ENCODE results near the gene AZU1. TPM values are rescaled to one million over a fixed set of nuclear protein-coding genes. Genes with fewer than 3 reads are reported as not detected.
"Not testable (repeated sequence)": the region's sequence is repeated elsewhere in the genome, so short reads cannot be mapped to it uniquely, and the experiment has no call there.

The AZU1 gene
- polyA plus RNA-seq, 3 donors = 2.7 to 5.7 (median 4.3) TPM

DNA sequence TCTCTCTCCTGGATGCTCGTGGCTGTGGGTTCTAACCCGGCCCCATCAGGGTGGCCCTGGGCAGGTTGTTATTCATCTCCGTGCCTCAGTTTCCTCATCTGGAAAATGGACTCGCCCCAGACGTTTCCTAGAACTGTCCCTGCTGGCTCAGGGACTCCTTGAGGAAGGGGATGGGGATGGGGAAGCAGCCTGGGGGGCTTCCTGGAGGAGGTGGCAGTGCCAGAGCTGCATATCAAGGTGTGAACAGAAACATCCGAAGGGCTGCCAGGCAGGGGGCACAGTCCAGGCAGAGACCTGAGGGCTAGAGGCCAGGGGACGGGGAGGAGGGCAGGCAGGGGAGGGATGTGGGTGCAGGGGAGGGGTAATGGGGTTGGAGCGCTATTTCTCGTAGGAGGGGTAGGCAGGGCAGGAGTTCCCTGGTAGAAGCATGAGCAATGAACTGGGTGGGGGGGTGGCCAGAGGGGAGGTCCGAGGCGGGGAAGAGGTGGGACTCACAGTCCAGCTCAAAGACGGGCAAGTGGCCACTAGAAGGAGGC lies 20.8 kb downstream of the AZU1 start:
- Histone ChIP-seq H3K79me2 (ENCODE audit: insufficient read depth, low read length) (peaks cover 23% of the 10 kb centered on the region), H3K27ac (ENCODE audit: low read depth in 1 of 2, low read length in 2 of 2) (no peak overlapping the region), H3K4me1 (ENCODE audit: control insufficient read depth in 1 of 2, insufficient read depth in 2 of 2, low read length in 2 of 2) (peaks cover 46 to 65% of the 10 kb centered on the region in 2 donors), H3K36me3 (replicated peaks in 1 of 2; ENCODE audit: control insufficient read depth in 1 of 2, insufficient read depth in 2 of 2, low read length in 2 of 2) (no peaks in the 10 kb centered on the region), H3K9ac (ENCODE audit: insufficient read depth, low read length, poor library complexity, severe bottlenecking) (no peak overlapping the region), H3K9me3 (replicated peaks in 1 of 2; ENCODE audit: control insufficient read depth in 1 of 2, insufficient read depth in 1 of 2, low read length in 2 of 2) (no peaks in the 10 kb centered on the region), H3K4me2 (replicated peaks; ENCODE audit: extremely low read depth, low read length, poor library complexity, severe bottlenecking) (peak overlapping the region; percentile 42), H3K27me3 (ENCODE audit: control insufficient read depth in 2 of 2, insufficient read depth in 2 of 2, low read length in 2 of 2) (peaks cover 0 to 31% of the 10 kb centered on the region in 2 donors), H3K4me3 (replicated peaks in 1 of 3; ENCODE audit: low read depth in 2 of 3, low read length in 3 of 3) (peak overlapping the region in 1 of 3 experiments; percentile 21), H4K20me1 (ENCODE audit: insufficient read depth, low read length) (no peaks in the 10 kb centered on the region), H2AFZ (ENCODE audit: insufficient read depth, low read depth, low read length, poor library complexity, severe bottlenecking) (no peak overlapping the region)
- intact Hi-C loops (cut with micrococcal nuclease) = no loop called here
- WGBS (ENCODE audit: insufficient coverage) = 16% methylated on average over 9 of the region's 12 CpGs
- peaks cover 60% of the 10 kb centered on the region for H3K4me1 Mint-ChIP-seq
- H3K27me3 Mint-ChIP-seq (ENCODE audit: low read depth in 3 of 3) = peaks cover 32 to 57% (median 43%) of the 10 kb centered on the region in 3 donors
- H3K36me3 Mint-ChIP-seq = peaks cover 0 to 2% of the 10 kb centered on the region in 2 donors
- no peak overlapping the region for H3K27ac Mint-ChIP-seq
- H3K9me3 Mint-ChIP-seq = peaks cover 0 to 3% (median 1%) of the 10 kb centered on the region in 7 donors
- peak overlapping the region in 1 of 2 donors; percentile 7 for H3K4me3 Mint-ChIP-seq
- no peak for DNase-seq
- TF ChIP-seq, protein P1, sequence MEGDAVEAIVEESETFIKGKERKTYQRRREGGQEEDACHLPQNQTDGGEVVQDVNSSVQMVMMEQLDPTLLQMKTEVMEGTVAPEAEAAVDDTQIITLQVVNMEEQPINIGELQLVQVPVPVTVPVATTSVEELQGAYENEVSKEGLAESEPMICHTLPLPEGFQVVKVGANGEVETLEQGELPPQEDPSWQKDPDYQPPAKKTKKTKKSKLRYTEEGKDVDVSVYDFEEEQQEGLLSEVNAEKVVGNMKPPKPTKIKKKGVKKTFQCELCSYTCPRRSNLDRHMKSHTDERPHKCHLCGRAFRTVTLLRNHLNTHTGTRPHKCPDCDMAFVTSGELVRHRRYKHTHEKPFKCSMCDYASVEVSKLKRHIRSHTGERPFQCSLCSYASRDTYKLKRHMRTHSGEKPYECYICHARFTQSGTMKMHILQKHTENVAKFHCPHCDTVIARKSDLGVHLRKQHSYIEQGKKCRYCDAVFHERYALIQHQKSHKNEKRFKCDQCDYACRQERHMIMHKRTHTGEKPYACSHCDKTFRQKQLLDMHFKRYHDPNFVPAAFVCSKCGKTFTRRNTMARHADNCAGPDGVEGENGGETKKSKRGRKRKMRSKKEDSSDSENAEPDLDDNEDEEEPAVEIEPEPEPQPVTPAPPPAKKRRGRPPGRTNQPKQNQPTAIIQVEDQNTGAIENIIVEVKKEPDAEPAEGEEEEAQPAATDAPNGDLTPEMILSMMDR (IDR thresholded peaks at IDR 0.05) = no peak

DNA sequence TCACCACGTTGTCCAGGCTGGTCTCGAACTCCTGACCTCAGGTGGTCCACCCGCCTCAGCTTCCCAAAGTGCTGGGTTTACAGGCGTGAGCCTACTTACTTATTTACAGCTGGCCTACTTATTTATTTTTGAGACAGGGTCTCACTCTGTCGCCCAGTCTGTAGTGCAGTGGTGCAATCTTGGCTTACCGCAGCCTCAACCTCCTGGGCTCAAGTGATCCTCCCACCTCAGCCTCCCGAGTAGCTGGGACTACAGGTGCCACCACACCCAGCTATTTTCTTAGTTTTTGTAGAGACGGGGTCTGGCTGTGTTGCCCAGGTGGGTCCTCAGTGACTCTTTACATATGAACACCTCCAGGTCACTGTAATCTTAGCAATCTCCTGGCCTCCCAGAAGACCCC lies 21.6 kb downstream of the AZU1 start:
- H3K9me3 ChIP-seq (replicated peaks in 1 of 2; ENCODE audit: control insufficient read depth in 1 of 2, insufficient read depth in 1 of 2, low read length in 2 of 2); H3K27ac Mint-ChIP-seq; DNase-seq; H3K36me3 Mint-ChIP-seq; H3K36me3 ChIP-seq (replicated peaks in 1 of 2; ENCODE audit: control insufficient read depth in 1 of 2, insufficient read depth in 2 of 2, low read length in 2 of 2); intact Hi-C loops (cut with micrococcal nuclease); H3K9ac ChIP-seq (ENCODE audit: insufficient read depth, low read length, poor library complexity, severe bottlenecking); H3K4me3 ChIP-seq (replicated peaks in 1 of 3; ENCODE audit: low read depth in 2 of 3, low read length in 3 of 3); H4K20me1 ChIP-seq (ENCODE audit: insufficient read depth, low read length); H3K9me3 Mint-ChIP-seq; H3K27ac ChIP-seq (ENCODE audit: low read depth in 1 of 2, low read length in 2 of 2); H3K4me2 ChIP-seq (replicated peaks; ENCODE audit: extremely low read depth, low read length, poor library complexity, severe bottlenecking); H2AFZ ChIP-seq (ENCODE audit: insufficient read depth, low read depth, low read length, poor library complexity, severe bottlenecking); H3K4me3 Mint-ChIP-seq: not testable (repeated sequence)
- H3K79me2 ChIP-seq (ENCODE audit: insufficient read depth, low read length) = peaks cover 23% of the 10 kb centered on the region
- H3K27me3 Mint-ChIP-seq (ENCODE audit: low read depth in 3 of 3) = peaks cover 32 to 54% (median 40%) of the 10 kb centered on the region in 3 donors
- peaks cover 0 to 27% of the 10 kb centered on the region in 2 donors for H3K27me3 ChIP-seq (ENCODE audit: control insufficient read depth in 2 of 2, insufficient read depth in 2 of 2, low read length in 2 of 2)
- H3K4me1 Mint-ChIP-seq = peaks cover 58% of the 10 kb centered on the region
- H3K4me1 ChIP-seq (ENCODE audit: control insufficient read depth in 1 of 2, insufficient read depth in 2 of 2, low read length in 2 of 2) = peaks cover 40 to 59% of the 10 kb centered on the region in 2 donors
- 58% methylated on average over 6 of the region's 8 CpGs for WGBS (ENCODE audit: insufficient coverage)
